Liver (tissue), 9 donors: ENCODE measurements around the gene GREM2. TPM values are rescaled to one million over a fixed set of nuclear protein-coding genes. Genes with fewer than 3 reads are reported as not detected.

Experiments used
- DNase-seq: peaks from one replicate; pipeline ENCODE4 v3.0.0-alpha.2; 2017; ENCODE audit warnings: low spot score
- H3K27ac ChIP-seq, 2 donors: one replicate each; pipeline ENCODE4 v1.7.0; 2013; ENCODE audit warnings: inconsistent platforms in 2 of 2, low read length in 2 of 2, control low read depth in 1 of 2, low read depth in 1 of 2, mild to moderate bottlenecking in 1 of 2
- H3K27me3 ChIP-seq, 4 donors: one replicate each; pipeline versions ENCODE4 v1.6.1 to v1.7.0; 2013; ENCODE audit warnings: low read length in 3 of 4, inconsistent platforms in 1 of 4, mild to moderate bottlenecking in 1 of 4, moderate library complexity in 1 of 4; ENCODE audit not compliant: control insufficient read depth in 4 of 4, insufficient read depth in 4 of 4
- H3K36me3 ChIP-seq, 4 donors: one replicate each; pipeline versions ENCODE4 v1.6.1 to v1.7.0; 2013; ENCODE audit warnings: low read length in 3 of 4, mild to moderate bottlenecking in 3 of 4, low read depth in 1 of 4, moderate library complexity in 1 of 4; ENCODE audit not compliant: control insufficient read depth in 4 of 4, insufficient read depth in 3 of 4
- H3K4me1 ChIP-seq, 4 donors: one replicate each; pipeline versions ENCODE4 v1.6.1 to v1.7.0; 2013; ENCODE audit warnings: low read length in 3 of 4, mild to moderate bottlenecking in 3 of 4, moderate library complexity in 1 of 4; ENCODE audit not compliant: control insufficient read depth in 4 of 4, insufficient read depth in 4 of 4
- H3K4me3 ChIP-seq, 3 donors: one replicate each; pipeline versions ENCODE4 v1.6.1 to v1.7.0; 2013; ENCODE audit warnings: low read length in 3 of 3, control low read depth in 1 of 3, low read depth in 1 of 3, mild to moderate bottlenecking in 1 of 3
- H3K9ac ChIP-seq, 2 donors: one replicate each; pipeline ENCODE4 v1.7.0; 2013; ENCODE audit warnings: low read length in 2 of 2, mild to moderate bottlenecking in 2 of 2, moderate library complexity in 2 of 2, control low read depth in 1 of 2, low read depth in 1 of 2
- H3K9me3 ChIP-seq, 4 donors: one replicate each; pipeline versions ENCODE4 v1.6.1 to v1.7.0; 2013; ENCODE audit warnings: low read length in 3 of 4; ENCODE audit not compliant: control insufficient read depth in 4 of 4
- ATF3 ChIP-seq: IDR thresholded peaks from 2 replicates; pipeline ENCODE4 v1.6.1; 2016; ENCODE audit warnings: antibody characterized with exemption
- CTCF ChIP-seq: fragments of 150-350 bp; IDR thresholded peaks from 2 replicates; pipeline ENCODE4 v1.5.1; 2017; ENCODE audit warnings: improper control_type of control experiment, low read depth, low read length; ENCODE audit not compliant: missing input control
- EGR1 ChIP-seq, 2 donors: IDR thresholded peaks; 2 replicates each; pipeline ENCODE4 v1.6.1; 2016 to 2018; ENCODE audit warnings: antibody characterized with exemption in 2 of 2, low read depth in 2 of 2
- FOXA2 ChIP-seq: IDR thresholded peaks from 2 replicates; pipeline ENCODE4 v1.6.1; 2016; ENCODE audit warnings: antibody characterized with exemption
- GABPA ChIP-seq, 2 donors: IDR thresholded peaks in 1 of 2; conservative IDR thresholded peaks in 1 of 2; 2 replicates each; pipeline ENCODE4 v1.6.1; 2016; ENCODE audit warnings: antibody characterized with exemption in 2 of 2, mild to moderate bottlenecking in 1 of 2, moderate library complexity in 1 of 2
- HNF4A ChIP-seq, 2 donors: conservative IDR thresholded peaks; 2 replicates each; pipeline ENCODE4 v1.6.1; 2016; ENCODE audit warnings: antibody characterized with exemption in 2 of 2, mild to moderate bottlenecking in 2 of 2
- HNF4G ChIP-seq: IDR thresholded peaks from 2 replicates; pipeline ENCODE4 v1.6.1; 2016; ENCODE audit warnings: antibody characterized with exemption
- MAX ChIP-seq: IDR thresholded peaks from 2 replicates; pipeline ENCODE4 v1.6.1; 2016; ENCODE audit warnings: antibody characterized with exemption
- NR2F2 ChIP-seq: IDR thresholded peaks from 2 replicates; pipeline ENCODE4 v1.6.1; 2016; ENCODE audit warnings: antibody characterized with exemption
- RAD21 ChIP-seq, 2 donors: IDR thresholded peaks; 2 replicates each; pipeline ENCODE4 v1.6.1; 2016; ENCODE audit warnings: antibody characterized with exemption in 2 of 2, mild to moderate bottlenecking in 2 of 2
- REST ChIP-seq: IDR thresholded peaks from 2 replicates; pipeline ENCODE4 v1.6.1; 2016; ENCODE audit warnings: antibody characterized with exemption, mild to moderate bottlenecking
- RXRA ChIP-seq, 2 donors: IDR thresholded peaks; 2 replicates each; pipeline ENCODE4 v1.6.1; 2017 to 2018; ENCODE audit warnings: antibody characterized with exemption in 2 of 2, mild to moderate bottlenecking in 1 of 2
- SP1 ChIP-seq: IDR thresholded peaks from 2 replicates; pipeline ENCODE4 v1.6.1; 2018; ENCODE audit warnings: antibody characterized with exemption, mild to moderate bottlenecking
- TAF1 ChIP-seq: conservative IDR thresholded peaks from 2 replicates; pipeline ENCODE4 v1.6.1; 2016; ENCODE audit warnings: antibody characterized with exemption, mild to moderate bottlenecking
- YY1 ChIP-seq: IDR thresholded peaks from 2 replicates; pipeline ENCODE4 v1.6.1; 2016; ENCODE audit warnings: antibody characterized with exemption, mild to moderate bottlenecking
- ZBTB33 ChIP-seq: IDR thresholded peaks from 2 replicates; pipeline ENCODE4 v1.6.1; 2016; ENCODE audit warnings: antibody characterized with exemption
- WGBS: extraction: QIAGEN DNeasy Blood & Tissue Kit; methylation state at CpG from one replicate; pipeline ENCODE4 v1.1.7; 2013; 5-methylcytosine and 5-hydroxymethylcytosine counted together
- polyA plus RNA-seq, 2 donors: library from polyadenylated mRNA; stranded (reverse) in 1 of 2; unstranded in 1 of 2; fragments of 200-250 nt in 1 of 2; fragments of >200 nt in 1 of 2; fragmentation: Nextera tagmentation in 1 of 2; extraction: Ambion mirVana in 1 of 2; gene quantifications; one replicate each; pipeline versions ENCODE4 v1.2.1 to v1.2.3, GENCODE V29; 2013 to 2015
- total RNA-seq, 2 donors: library from RNA; depleted of rRNA; stranded (reverse); fragments of >200 nt; gene quantifications; one replicate each; pipeline ENCODE4 v1.2.3, GENCODE V29; 2014
- donor health status: healthy.
- donor health status: healthy.
- donor health status: healthy.
- donor health status: healthy.
- donor health status: healthy.

The GREM2 gene
- total and polyA plus RNA-seq, 4 donors: 0.19 to 19.5 (median 4.3) TPM

GRCh38 chr1:240621249-240621648 lies 9.3 kb upstream of the GREM2 start:
- WGBS: 98% methylated on average over 2 of the region's 2 CpGs
- peaks cover 0 to 7% (median 0%) of the 10 kb centered on the region in 4 donors for H3K4me1 ChIP-seq

More at GRCh38 chr1:240621249-240621648, 9.3 kb upstream of the GREM2 start:
- no peaks in the 10 kb centered on the region for H3K9me3 ChIP-seq
- H3K27ac ChIP-seq: no peak overlapping the region
- no peaks in the 10 kb centered on the region for H3K27me3 ChIP-seq
- TF ChIP-seq SP1 (no peak), ATF3 (no peak), HNF4G (no peak), RXRA (IDR thresholded peaks at IDR 0.05) (no peak), FOXA2 (no peak), EGR1 (IDR thresholded peaks at IDR 0.05; ENCODE audit: low read depth in 2 of 2) (no peak), REST (no peak), GABPA (IDR thresholded peaks at IDR 0.05 in 1 of 2, conservative IDR thresholded peaks at IDR 0.05 in 1 of 2) (no peak), ZBTB33 (no peak), RAD21 (IDR thresholded peaks at IDR 0.05) (no peak), TAF1 (no peak), YY1 (no peak), HNF4A (conservative IDR thresholded peaks at IDR 0.05) (no peak), NR2F2 (no peak), CTCF (no peak), MAX (no peak)
- H3K9ac ChIP-seq: no peak overlapping the region
- H3K36me3 ChIP-seq: no peaks in the 10 kb centered on the region
- DNase-seq: no peak
- no peak overlapping the region for H3K4me3 ChIP-seq
